GM12878 (cell line): ENCODE results near the gene OR6Y1. TPM values are rescaled to one million over a fixed set of nuclear protein-coding genes. Genes with fewer than 3 reads are reported as not detected.

Source experiments
- ATAC-seq: fragments of 200-7000 bp; cut with Tn5 transposase; 3 replicates; pipeline ENCODE4 v1.9.1; 2020; ENCODE audit warnings: mild to moderate bottlenecking, moderate library complexity
- BruUV-seq: library from RNA; stranded (reverse); fragments of 400-500 nt; replicated peaks from 2 replicates; lab custom pipeline; 2021; lab: Mats Ljungman, UMichigan
- CTCF ChIA-PET: fragments of 300-600 bp; sonication (Branson Sonifier 250); formaldehyde crosslinking; extraction: SDS; loops from one replicate; lab custom pipeline; 2021; ENCODE audit warnings: inconsistent platforms; lab: Yijun Ruan, JAX
- POLR2A ChIA-PET: fragments of 350-600 bp; formaldehyde crosslinking; extraction: SDS; loops from one replicate; lab custom pipeline; 2021; ENCODE audit warnings: inconsistent platforms; lab: Charles Lee
- RAD21 ChIA-PET: fragments of 300-600 bp; sonication (Branson Sonifier 250); formaldehyde crosslinking; loops from one replicate; lab custom pipeline; 2023; ENCODE audit warnings: antibody characterized with exemption; ENCODE audit not compliant: unreplicated experiment; lab: Charles Lee
- SMC1A ChIA-PET: fragments of 300-600 bp; sonication (Branson Sonifier 250); formaldehyde crosslinking; loops from one replicate; lab custom pipeline; 2023; ENCODE audit not compliant: unreplicated experiment, uncharacterized antibody; lab: Charles Lee
- DNase-seq: peaks from one replicate; pipeline ENCODE4 v3.0.0-alpha.2; 2011; ENCODE audit warnings: low read depth, low spot score
- FAIRE-seq: peaks from 3 replicates; lab custom pipeline; 2011; peaks lifted over from hg19 to GRCh38; lab: Jason Lieb, UNC
- H2AFZ ChIP-seq: 2 replicates; pipeline ENCODE4 v1.6.0; 2011; ENCODE audit warnings: low read depth, low read length, control low read depth; ENCODE audit not compliant: control insufficient read depth
- H3K27ac ChIP-seq: 2 replicates; pipeline ENCODE4 v1.5.1; 2011; ENCODE audit warnings: control low read depth; ENCODE audit not compliant: control insufficient read depth, insufficient read depth
- H3K27me3 ChIP-seq, 2 experiments: replicated peaks in 1 of 2; 2 replicates each; pipeline versions ENCODE4 v1.6.0 to v1.6.1; 2011; ENCODE audit warnings: low read length in 1 of 2; ENCODE audit not compliant: control insufficient read depth in 2 of 2, insufficient read depth in 2 of 2
- H3K36me3 ChIP-seq, 2 experiments: 2 replicates each; pipeline ENCODE4 v1.5.1; 2011; ENCODE audit warnings: low read length in 1 of 2; ENCODE audit not compliant: control insufficient read depth in 2 of 2, insufficient read depth in 2 of 2
- H3K4me1 ChIP-seq: 2 replicates; pipeline ENCODE4 v1.6.1; 2011; ENCODE audit warnings: mild to moderate bottlenecking, low read length, moderate library complexity, mixed read lengths; ENCODE audit not compliant: control insufficient read depth, insufficient read depth
- H3K4me2 ChIP-seq: 2 replicates; pipeline ENCODE4 v1.6.0; 2011; ENCODE audit warnings: control low read depth; ENCODE audit not compliant: control insufficient read depth, insufficient read depth
- H3K4me3 ChIP-seq: fragments of 200-600 bp; sonication (generic); 2 replicates; pipeline ENCODE4 v1.5.1; 2016
- H3K79me2 ChIP-seq: 2 replicates; pipeline ENCODE4 v1.6.0; 2011; ENCODE audit warnings: low read length; ENCODE audit not compliant: control insufficient read depth, insufficient read depth
- H3K9ac ChIP-seq: 2 replicates; pipeline ENCODE4 v1.8.0; 2011; ENCODE audit warnings: low read length, control low read depth, mixed read lengths; ENCODE audit not compliant: control insufficient read depth, insufficient read depth
- H3K9me3 ChIP-seq: replicated peaks from 3 replicates; pipeline ENCODE4 v1.5.1; 2011; ENCODE audit warnings: mild to moderate bottlenecking, low read length; ENCODE audit not compliant: control insufficient read depth, insufficient read depth
- H4K20me1 ChIP-seq: 2 replicates; pipeline ENCODE4 v1.6.0; 2011; ENCODE audit not compliant: control insufficient read depth, insufficient read depth
- CBFB ChIP-seq: IDR thresholded peaks from 2 replicates; pipeline ENCODE4 v1.6.1; 2016; ENCODE audit warnings: antibody characterized with exemption, low read depth
- CHD1 ChIP-seq: IDR thresholded peaks from 2 replicates; pipeline ENCODE4 v1.6.1; 2012; ENCODE audit warnings: low read depth, low read length, improper control_type of control experiment
- HDAC6 ChIP-seq: fragments of 200-600 bp; sonication (generic); IDR thresholded peaks from one replicate; pipeline ENCODE4 v1.8.0; 2017; ENCODE audit warnings: antibody characterized with exemption; ENCODE audit not compliant: unreplicated experiment
- KDM1A ChIP-seq: fragments of 200-600 bp; sonication (generic); IDR thresholded peaks from 2 replicates; pipeline ENCODE4 v1.6.1; 2016; ENCODE audit warnings: borderline replicate concordance
- KLF5 ChIP-seq: fragments of 450-650 bp; IDR thresholded peaks from 2 replicates; pipeline ENCODE4 v1.6.1; 2014; ENCODE audit warnings: mild to moderate bottlenecking; ENCODE audit not compliant: partially characterized antibody
- SRF ChIP-seq, 2 experiments: IDR thresholded peaks; 2 replicates each; pipeline ENCODE4 v1.6.1; 2011; ENCODE audit warnings: low read depth in 2 of 2, low read length in 2 of 2, mild to moderate bottlenecking in 1 of 2, moderate library complexity in 1 of 2
- STAT1 ChIP-seq: fragments of 450-650 bp; conservative IDR thresholded peaks from 2 replicates; pipeline ENCODE4 v1.6.1; 2014; ENCODE audit warnings: antibody characterized with exemption, mild to moderate bottlenecking
- USF1 ChIP-seq: IDR thresholded peaks from 2 replicates; pipeline ENCODE4 v1.6.1; 2011; ENCODE audit warnings: borderline replicate concordance, low read depth, mild to moderate bottlenecking, moderate library complexity, mixed read lengths, low read length; ENCODE audit not compliant: insufficient read depth; ENCODE audit errors: extremely low read length
- ZSCAN29 ChIP-seq: fragments of 450-650 bp; IDR thresholded peaks from 2 replicates; pipeline ENCODE4 v1.6.1; 2017; ENCODE audit warnings: mild to moderate bottlenecking, moderate library complexity
- WGBS: methylation state at CpG from one replicate; pipeline ENCODE4 v1.1.6; 2016; ENCODE audit warnings: low lambda C conversion rate; ENCODE audit not compliant: insufficient replicate concordance, insufficient coverage; ENCODE audit errors: missing lambda C conversion rate; 5-methylcytosine and 5-hydroxymethylcytosine counted together
- in situ Hi-C: fragments of 300-500 bp; cut with MboI; formaldehyde crosslinking; loops from 9 replicates; pipeline ENCODE4 v1.14.3; 2018; ENCODE audit warnings: mixed read lengths
- intact Hi-C: fragments of 100-400 bp; cut with micrococcal nuclease; formaldehyde crosslinking; loops from one replicate; pipeline ENCODE4 v1.14.2; 2022; ENCODE audit not compliant: unreplicated experiment
- polyA plus RNA-seq, 11 experiments: library from polyadenylated mRNA; depleted of rRNA in 4 of 11; unstranded in 6 of 11; stranded (reverse) in 5 of 11; fragments of >200 nt; fragmentation: Nextera tagmentation in 4 of 11; fragmentation: Illumina TruSeq in 1 of 11; extraction: Ambion mirVana in 4 of 11; extraction: Trizol in 1 of 11; gene quantifications; 1 replicate in 1 of 11; 2 replicates in 10 of 11; pipeline versions ENCODE4 v1.2.1 to v1.2.3, GENCODE V29; 2011 to 2016; ENCODE audit warnings: inconsistent platforms in 2 of 11, missing spikeins in 2 of 11, low read depth in 1 of 11
- total RNA-seq, 4 experiments: library from RNA; depleted of rRNA in 3 of 4; stranded (reverse); fragments of >200 nt in 3 of 4; fragmentation: Illumina TruSeq in 1 of 4; extraction: Trizol in 1 of 4; gene quantifications; 2 replicates each; pipeline versions ENCODE4 v1.2.1 to v1.2.3, GENCODE V29; 2013 to 2021
- TF ChIP-seq, protein P1 (sequence below): IDR thresholded peaks from 2 replicates; pipeline ENCODE4 v1.6.1; 2011; ENCODE audit warnings: low read depth, mild to moderate bottlenecking, low read length, moderate library complexity, borderline replicate concordance; ENCODE audit errors: extremely low read depth

Gene OR6Y1
- total and polyA plus RNA-seq, 10 of the 15 experiments (the other 5 are each of a cell fraction or from before 2014, with no cell fraction given), result not detected

DNA sequence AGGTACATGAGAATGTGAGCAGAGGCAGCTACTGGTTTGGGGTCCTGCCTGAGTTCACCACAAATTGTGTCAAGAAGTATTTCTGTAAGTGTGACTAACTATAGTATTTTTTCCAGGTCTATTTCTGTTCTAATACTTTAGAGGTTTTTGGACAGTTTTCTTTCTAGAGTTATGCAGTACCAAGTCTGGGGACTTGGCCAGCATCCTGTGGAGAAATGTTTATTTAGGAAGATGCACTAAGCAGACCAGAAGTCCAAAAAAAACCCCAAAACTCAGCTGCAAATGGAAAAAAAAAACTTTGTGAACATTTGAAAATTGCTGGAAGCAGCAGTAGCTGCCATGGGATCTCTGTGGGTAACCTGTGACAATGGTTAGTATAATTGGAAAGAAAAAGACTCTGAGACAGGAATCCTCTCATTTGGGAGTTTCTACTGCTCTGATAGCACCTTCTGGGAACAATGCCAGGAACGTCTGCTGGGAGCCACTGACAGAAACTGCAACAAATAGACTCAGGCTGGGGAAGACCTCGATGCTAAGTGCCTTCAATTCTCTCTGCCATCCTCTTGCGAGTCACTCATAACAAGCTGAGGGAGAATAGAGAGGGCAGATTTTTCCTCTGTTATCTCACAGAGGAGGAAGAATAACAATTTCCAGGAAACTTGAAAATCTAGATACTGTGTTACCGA lies 44.6 kb downstream of the OR6Y1 start:
- Histone ChIP-seq H3K27me3 (no peaks in the 10 kb centered on the region; a peak in 1 of 4 replicates), H3K9me3 (no peaks in the 10 kb centered on the region), H3K36me3 (no peaks in the 10 kb centered on the region), H4K20me1 (no peaks in the 10 kb centered on the region), H3K4me3 (no peak overlapping the region), H2AFZ (no peak overlapping the region), H3K79me2 (no peaks in the 10 kb centered on the region), H3K27ac (no peak overlapping the region), H3K4me1 (no peaks in the 10 kb centered on the region), H3K4me2 (no peak overlapping the region), H3K9ac (no peak overlapping the region)
- ChIA-PET SMC1A (interaction anchor here (0.7 to 1.9 kb wide), 3 partner anchors 480 to 492 kb away, joined by 3 to 4 read pairs (median 4); no protein-coding TSS in a partner anchor), CTCF (interaction anchor here (0.7 kb wide), 1 partner anchor 1437 kb away, joined by 3 read pairs; no protein-coding TSS in a partner anchor), POLR2A (no interaction called here), RAD21 (interaction anchor here (0.6 to 2.1 kb wide), 3 partner anchors 9 to 489 kb away, joined by 3 to 5 read pairs (median 3); no protein-coding TSS in a partner anchor)
- TF ChIP-seq CBFB (no peak), STAT1 (no peak), KDM1A (no peak), KLF5 (no peak), USF1 (no peak), SRF (IDR thresholded peaks at IDR 0.05; ENCODE audit: low read depth in 2 of 2, low read length in 2 of 2) (no peak), ZSCAN29 (no peak), CHD1 (no peak), HDAC6 (no peak)
- TF ChIP-seq, protein P1, sequence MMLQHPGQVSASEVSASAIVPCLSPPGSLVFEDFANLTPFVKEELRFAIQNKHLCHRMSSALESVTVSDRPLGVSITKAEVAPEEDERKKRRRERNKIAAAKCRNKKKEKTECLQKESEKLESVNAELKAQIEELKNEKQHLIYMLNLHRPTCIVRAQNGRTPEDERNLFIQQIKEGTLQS, result no peak
- BruUV-seq, result no TSS peak
- FAIRE-seq (no peak), DNase-seq (no peak), ATAC-seq (no peak)
- intact Hi-C loops, result loop anchor here (5.0 kb wide), 2 partner anchors 563 to 578 kb away; no protein-coding TSS in a partner anchor
- WGBS, result 25% methylated on average over 4 of the region's 4 CpGs
- in situ Hi-C loops, result loop anchor here (5.0 kb wide), 2 partner anchors 488 to 563 kb away; no protein-coding TSS in a partner anchor
